H9 (cell line): ENCODE results near the gene ONECUT3. TPM values are rescaled to one million over a fixed set of nuclear protein-coding genes. Genes with fewer than 3 reads are reported as not detected.

Experiments used
- DNase-seq: peaks from one replicate; pipeline ENCODE4 v3.0.0-alpha.2; 2017
- H2AFZ ChIP-seq: one replicate; pipeline ENCODE4 v1.6.1; 2013; ENCODE audit warnings: mild to moderate bottlenecking, low read length, control low read depth, moderate library complexity
- H2AK5ac ChIP-seq: 2 replicates; pipeline ENCODE4 v1.6.1; 2013; ENCODE audit warnings: low read length, control low read depth, mixed read lengths; ENCODE audit not compliant: insufficient read length
- H2BK120ac ChIP-seq: one replicate; pipeline ENCODE4 v1.6.1; 2013; ENCODE audit warnings: low read depth, mild to moderate bottlenecking, low read length, control low read depth, inconsistent platforms; ENCODE audit not compliant: poor library complexity, severe bottlenecking
- H2BK12ac ChIP-seq: 2 replicates; pipeline ENCODE4 v1.6.1; 2013; ENCODE audit warnings: low read length, control low read depth, mixed read lengths, low read depth; ENCODE audit not compliant: insufficient read length
- H2BK15ac ChIP-seq: 2 replicates; pipeline ENCODE4 v1.6.1; 2013; ENCODE audit warnings: low read depth, low read length, control low read depth
- H2BK20ac ChIP-seq: one replicate; pipeline ENCODE4 v1.6.1; 2013; ENCODE audit warnings: low read depth, mild to moderate bottlenecking, low read length, control low read depth, inconsistent platforms; ENCODE audit not compliant: poor library complexity, severe bottlenecking
- H2BK5ac ChIP-seq: 2 replicates; pipeline ENCODE4 v1.6.1; 2013; ENCODE audit warnings: low read length, control low read depth, mixed read lengths; ENCODE audit not compliant: insufficient read length
- H3K14ac ChIP-seq: 2 replicates; pipeline ENCODE4 v1.6.1; 2013; ENCODE audit warnings: low read length, control low read depth; ENCODE audit not compliant: insufficient read depth
- H3K18ac ChIP-seq: 2 replicates; pipeline ENCODE4 v1.6.1; 2013; ENCODE audit warnings: low read depth, mild to moderate bottlenecking, mixed read lengths, low read length, control low read depth; ENCODE audit not compliant: insufficient read length
- H3K23ac ChIP-seq: 2 replicates; pipeline ENCODE4 v1.6.1; 2013; ENCODE audit warnings: low read length, control low read depth, mixed read lengths, low read depth; ENCODE audit not compliant: insufficient read length
- H3K23me2 ChIP-seq: 2 replicates; pipeline ENCODE4 v1.6.1; 2013; ENCODE audit warnings: low read depth, mild to moderate bottlenecking, mixed read lengths, low read length, control low read depth; ENCODE audit not compliant: insufficient read length, poor library complexity, severe bottlenecking
- H3K27ac ChIP-seq: 2 replicates; pipeline ENCODE4 v1.5.1; 2013; ENCODE audit warnings: low read length, control low read depth, mixed read lengths, low read depth; ENCODE audit not compliant: insufficient read length
- H3K27me3 ChIP-seq: 2 replicates; pipeline ENCODE4 v1.6.1; 2013; ENCODE audit warnings: low read length, control low read depth, inconsistent platforms; ENCODE audit not compliant: insufficient read depth
- H3K4ac ChIP-seq: 2 replicates; pipeline ENCODE4 v1.6.1; 2013; ENCODE audit warnings: low read depth, mild to moderate bottlenecking, control low read depth, inconsistent platforms, low read length, moderate library complexity
- H3K4me1 ChIP-seq: 2 replicates; pipeline ENCODE4 v1.6.1; 2013; ENCODE audit warnings: low read length, control low read depth, inconsistent platforms; ENCODE audit not compliant: insufficient read depth
- H3K4me2 ChIP-seq: 2 replicates; pipeline ENCODE4 v1.6.1; 2013; ENCODE audit warnings: low read length, control low read depth, mixed read lengths; ENCODE audit not compliant: insufficient read length, insufficient read depth
- H3K56ac ChIP-seq: 2 replicates; pipeline ENCODE4 v1.6.1; 2013; ENCODE audit warnings: low read depth, mild to moderate bottlenecking, mixed read lengths, low read length, control low read depth; ENCODE audit not compliant: insufficient read length
- H3K79me1 ChIP-seq: 2 replicates; pipeline ENCODE4 v1.6.1; 2013; ENCODE audit warnings: low read depth, mild to moderate bottlenecking, moderate library complexity, low read length, control low read depth, inconsistent platforms; ENCODE audit not compliant: insufficient read depth, poor library complexity, severe bottlenecking
- H3K79me2 ChIP-seq: 2 replicates; pipeline ENCODE4 v1.6.1; 2013; ENCODE audit warnings: low read length, control low read depth, inconsistent platforms; ENCODE audit not compliant: insufficient read depth
- H3K9ac ChIP-seq: 2 replicates; pipeline ENCODE4 v1.6.1; 2013; ENCODE audit warnings: low read length, control low read depth, mixed read lengths; ENCODE audit not compliant: insufficient read length; ENCODE audit errors: extremely low read depth
- H3K9me3 ChIP-seq: one replicate; pipeline ENCODE4 v1.6.1; 2013; ENCODE audit warnings: low read depth, low read length, inconsistent platforms; ENCODE audit not compliant: control insufficient read depth
- H3T11ph ChIP-seq: one replicate; pipeline ENCODE4 v1.6.1; 2013; ENCODE audit warnings: mild to moderate bottlenecking, low read length, control low read depth, inconsistent platforms
- H4K20me1 ChIP-seq: one replicate; pipeline ENCODE4 v1.6.1; 2013; ENCODE audit not compliant: control insufficient read depth, insufficient read length, insufficient read depth
- H4K5ac ChIP-seq: 2 replicates; pipeline ENCODE4 v1.6.1; 2013; ENCODE audit warnings: low read depth, mild to moderate bottlenecking, mixed read lengths, low read length, control low read depth; ENCODE audit not compliant: insufficient read length
- H4K8ac ChIP-seq: replicated peaks from 2 replicates; pipeline ENCODE4 v1.6.1; 2013; ENCODE audit warnings: low read length, control low read depth, mixed read lengths, low read depth; ENCODE audit not compliant: insufficient read length
- H4K91ac ChIP-seq: 2 replicates; pipeline ENCODE4 v1.6.1; 2013; ENCODE audit warnings: low read depth, mild to moderate bottlenecking, moderate library complexity, mixed read lengths, low read length, control low read depth; ENCODE audit not compliant: insufficient read length
- H3K27ac Mint-ChIP-seq, 3 experiments: 2 replicates in 2 of 3; 3 replicates in 1 of 3; pipeline ENCODE4 v1.8.0; 2020 to 2021; ENCODE audit warnings: mixed read lengths in 3 of 3, mild to moderate bottlenecking in 1 of 3, moderate library complexity in 1 of 3
- H3K27me3 Mint-ChIP-seq: 2 replicates; pipeline ENCODE4 v1.8.0; 2021; ENCODE audit warnings: low read depth, mild to moderate bottlenecking, moderate library complexity, mixed read lengths
- H3K36me3 Mint-ChIP-seq, 3 experiments: 2 replicates in 2 of 3; 3 replicates in 1 of 3; pipeline ENCODE4 v1.8.0; 2020 to 2021; ENCODE audit warnings: low read depth in 3 of 3, mixed read lengths in 3 of 3; ENCODE audit not compliant: insufficient read depth in 1 of 3
- H3K4me1 Mint-ChIP-seq, 2 experiments: 2 replicates each; pipeline ENCODE4 v1.8.0; 2020; ENCODE audit warnings: mixed read lengths in 2 of 2
- H3K4me3 Mint-ChIP-seq, 2 experiments: 2 replicates in 1 of 2; 3 replicates in 1 of 2; pipeline ENCODE4 v1.8.0; 2020 to 2021; ENCODE audit warnings: mild to moderate bottlenecking in 2 of 2, mixed read lengths in 2 of 2, moderate library complexity in 1 of 2
- H3K9me3 Mint-ChIP-seq, 2 experiments: 2 replicates in 1 of 2; 3 replicates in 1 of 2; pipeline ENCODE4 v1.8.0; 2020; ENCODE audit warnings: mild to moderate bottlenecking in 2 of 2, mixed read lengths in 2 of 2, moderate library complexity in 1 of 2
- CTCF ChIP-seq: fragments of 200-600 bp; sonication (generic); conservative IDR thresholded peaks from 3 replicates; pipeline ENCODE4 v1.8.0; 2021; ENCODE audit warnings: antibody characterized with exemption, mild to moderate bottlenecking
- WGBS: extraction: QIAGEN DNeasy Blood & Tissue Kit; methylation state at CpG from one replicate; pipeline ENCODE4 v1.1.7; 2013; ENCODE audit warnings: missing lambda C conversion rate, low lambda C conversion rate, mixed read lengths; ENCODE audit not compliant: insufficient read length; ENCODE audit errors: extremely low coverage; 5-methylcytosine and 5-hydroxymethylcytosine counted together
- total RNA-seq: library from RNA; stranded (reverse); gene quantifications from 2 replicates; pipeline ENCODE4 v1.2.1, GENCODE V29; 2021

Gene ONECUT3
- total RNA-seq, 1 experiment from 2014 or later, result 0.04 TPM

- no peak for TF ChIP-seq CTCF
- H3K14ac ChIP-seq, result no peak overlapping the region
- H3K4ac ChIP-seq, result no peak overlapping the region
- H2AK5ac ChIP-seq, result no peak overlapping the region
- H4K5ac ChIP-seq, result no peak overlapping the region
- H3K18ac ChIP-seq, result no peak overlapping the region
- H4K20me1 ChIP-seq, result no peaks in the 10 kb centered on the region
- no peaks in the 10 kb centered on the region for H3K9me3 ChIP-seq
- H3K23ac ChIP-seq, result no peak overlapping the region
- Mint-ChIP-seq H3K4me3 (no peak overlapping the region), H3K27me3 (no peaks in the 10 kb centered on the region; the same call in none of the 2 replicates), H3K27ac (no peak overlapping the region), H3K4me1 (0 out of 4 replicates have a peak, but pooled peaks cover 0 to 2% of the 10 kb centered on the region in 2 experiments), H3K9me3 (no peaks in the 10 kb centered on the region; a peak in 2 of 5 replicates), H3K36me3 (peaks cover 2 to 4% (median 3%) of the 10 kb centered on the region in 3 experiments; a peak in 4 of 7 replicates)
- no peak overlapping the region for H2BK5ac ChIP-seq
- no peak overlapping the region for H3K56ac ChIP-seq
- H3K79me2 ChIP-seq, result no peaks in the 10 kb centered on the region
- H2BK15ac ChIP-seq, result no peak overlapping the region
- H3K4me2 ChIP-seq, result no peak overlapping the region
- H3K4me1 ChIP-seq, result no peaks in the 10 kb centered on the region
- no peak for DNase-seq
- H3K9ac ChIP-seq, result no peak overlapping the region
- H2AFZ ChIP-seq, result no peak overlapping the region
- WGBS, result no CpG with 5 or more reads among the region's 6 CpGs
- no peak overlapping the region for H4K8ac ChIP-seq
- no peak overlapping the region for H2BK20ac ChIP-seq
- no peak overlapping the region for H2BK12ac ChIP-seq
- no peak overlapping the region for H4K91ac ChIP-seq
- H3T11ph ChIP-seq, result no peak overlapping the region
- H2BK120ac ChIP-seq, result no peak overlapping the region
- H3K27ac ChIP-seq, result no peak overlapping the region
- no peaks in the 10 kb centered on the region for H3K23me2 ChIP-seq
- no peaks in the 10 kb centered on the region for H3K27me3 ChIP-seq
- no peaks in the 10 kb centered on the region for H3K79me1 ChIP-seq
Measured at GRCh38 chr19:1804858-1805257, 51.6 kb downstream of the ONECUT3 start.
